Neural progenitor cell (in vitro differentiated cells): ENCODE results near the gene CDCA3.

Experiments
- EZH2 ChIP-seq: fragments of 200-600 bp; sonication (generic); IDR thresholded peaks from 2 replicates; pipeline ENCODE4 v1.6.1; 2017; ENCODE audit warnings: antibody characterized with exemption, mild to moderate bottlenecking, moderate library complexity
- TF ChIP-seq, protein P1 (sequence below): fragments of 200-600 bp; sonication (generic); IDR thresholded peaks from 2 replicates; pipeline ENCODE4 v1.5.1; 2017; ENCODE audit warnings: antibody characterized with exemption, mild to moderate bottlenecking

GRCh38 chr12:6858799-6859198 lies 7.7 kb upstream of the CDCA3 start:
- TF ChIP-seq, protein P1, sequence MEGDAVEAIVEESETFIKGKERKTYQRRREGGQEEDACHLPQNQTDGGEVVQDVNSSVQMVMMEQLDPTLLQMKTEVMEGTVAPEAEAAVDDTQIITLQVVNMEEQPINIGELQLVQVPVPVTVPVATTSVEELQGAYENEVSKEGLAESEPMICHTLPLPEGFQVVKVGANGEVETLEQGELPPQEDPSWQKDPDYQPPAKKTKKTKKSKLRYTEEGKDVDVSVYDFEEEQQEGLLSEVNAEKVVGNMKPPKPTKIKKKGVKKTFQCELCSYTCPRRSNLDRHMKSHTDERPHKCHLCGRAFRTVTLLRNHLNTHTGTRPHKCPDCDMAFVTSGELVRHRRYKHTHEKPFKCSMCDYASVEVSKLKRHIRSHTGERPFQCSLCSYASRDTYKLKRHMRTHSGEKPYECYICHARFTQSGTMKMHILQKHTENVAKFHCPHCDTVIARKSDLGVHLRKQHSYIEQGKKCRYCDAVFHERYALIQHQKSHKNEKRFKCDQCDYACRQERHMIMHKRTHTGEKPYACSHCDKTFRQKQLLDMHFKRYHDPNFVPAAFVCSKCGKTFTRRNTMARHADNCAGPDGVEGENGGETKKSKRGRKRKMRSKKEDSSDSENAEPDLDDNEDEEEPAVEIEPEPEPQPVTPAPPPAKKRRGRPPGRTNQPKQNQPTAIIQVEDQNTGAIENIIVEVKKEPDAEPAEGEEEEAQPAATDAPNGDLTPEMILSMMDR = no peak
- no peak for TF ChIP-seq EZH2
